Embryonic facial prominence (tissue), 1 donor: ENCODE measurements around the gene CTNNAL1.
"Not testable (repeated sequence)": the region's sequence is repeated elsewhere in the genome, so short reads cannot be mapped to it uniquely, and the experiment has no call there.

Experiments used
- DNase-seq: peaks from one replicate; pipeline ENCODE4 v3.0.0-alpha.2; 2016; ENCODE audit errors: extremely low spot score

CTNNAL1 gene

GRCh38 chr9:108991479-108991878 is 21.8 kb downstream of the CTNNAL1 start:
- no peak for DNase-seq

- no peak for DNase-seq
These were observed 29.4 kb downstream of the CTNNAL1 start for GRCh38 chr9:108983885-108984284.

GRCh38 chr9:108980893-108981292 is 32.4 kb downstream of the CTNNAL1 start:
- no peak for DNase-seq

GRCh38 chr9:108978205-108978604 is 35.1 kb downstream of the CTNNAL1 start:
- DNase-seq = no peak

DNA sequence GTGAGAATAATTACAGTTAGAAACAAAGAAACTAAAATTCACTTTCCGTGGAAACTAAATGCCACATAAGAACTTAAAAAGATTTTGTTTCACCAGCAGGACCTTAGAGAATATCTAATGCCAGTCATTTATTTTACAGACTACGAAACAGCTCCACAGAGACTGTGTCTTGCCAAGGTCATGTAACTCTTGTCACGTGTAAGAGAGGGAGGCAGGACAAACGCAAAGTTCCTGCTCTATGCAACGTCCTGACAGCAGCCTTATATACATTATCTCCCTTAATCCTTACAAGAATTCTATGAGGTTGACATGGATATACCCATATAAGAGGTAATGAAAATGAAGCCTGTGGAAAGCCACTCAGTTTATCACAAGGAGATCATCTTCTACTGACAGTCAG is 39.4 kb downstream of the CTNNAL1 start:
- DNase-seq = no peak

DNA sequence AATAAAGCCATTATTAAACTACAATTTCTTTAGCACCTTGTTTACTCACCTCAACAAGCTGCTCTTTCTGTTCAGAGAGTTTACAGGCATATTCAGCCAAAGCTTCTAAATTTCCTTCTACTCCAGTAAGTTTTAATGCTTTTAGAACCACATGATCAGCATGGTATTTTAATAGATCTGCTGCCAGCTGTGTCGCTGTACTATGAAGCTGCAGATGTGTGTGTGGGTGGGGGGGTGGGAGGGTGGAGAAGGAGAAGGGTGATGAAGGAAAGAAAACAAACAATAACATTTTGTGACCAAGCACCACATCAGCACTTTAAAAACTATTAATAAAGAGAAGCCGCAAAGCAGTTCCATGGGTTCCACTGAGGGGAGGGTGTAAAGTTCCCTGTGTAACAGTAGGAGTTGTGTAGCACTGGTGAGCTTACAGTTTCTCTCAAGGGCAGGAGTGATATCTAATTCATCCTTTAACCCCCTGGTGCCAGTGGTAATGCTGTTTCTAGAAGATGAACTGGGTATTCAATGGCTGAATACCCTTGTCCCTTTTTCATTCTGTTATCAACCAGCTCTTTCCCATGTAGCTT is 40.6 kb downstream of the CTNNAL1 start:
- DNase-seq = no peak

- no peak for DNase-seq
These were observed 41.1 kb downstream of the CTNNAL1 start for GRCh38 chr9:108972186-108972585.

DNA sequence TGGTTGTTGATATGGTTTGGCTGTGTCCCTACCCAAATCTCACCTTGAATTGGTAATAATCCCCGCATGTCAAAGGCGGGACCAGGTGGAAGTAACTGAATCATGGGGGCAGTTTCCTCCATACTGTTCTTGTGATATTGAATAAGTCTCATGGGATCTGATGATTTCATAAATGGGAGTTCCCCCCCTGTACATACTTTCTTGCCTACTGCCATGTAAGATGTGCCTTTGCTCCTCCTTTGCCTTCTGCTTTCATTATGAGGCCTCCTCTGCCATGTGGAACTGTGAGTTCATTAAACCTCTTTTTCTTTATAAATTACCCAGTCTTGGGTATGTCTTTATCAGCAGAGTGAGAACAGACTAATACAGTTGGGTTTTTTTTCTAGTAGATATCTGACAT is 41.9 kb downstream of the CTNNAL1 start:
- not testable (repeated sequence) for DNase-seq

- no peak for DNase-seq
These were observed 45.4 kb downstream of the CTNNAL1 start for GRCh38 chr9:108967916-108968315.

DNA sequence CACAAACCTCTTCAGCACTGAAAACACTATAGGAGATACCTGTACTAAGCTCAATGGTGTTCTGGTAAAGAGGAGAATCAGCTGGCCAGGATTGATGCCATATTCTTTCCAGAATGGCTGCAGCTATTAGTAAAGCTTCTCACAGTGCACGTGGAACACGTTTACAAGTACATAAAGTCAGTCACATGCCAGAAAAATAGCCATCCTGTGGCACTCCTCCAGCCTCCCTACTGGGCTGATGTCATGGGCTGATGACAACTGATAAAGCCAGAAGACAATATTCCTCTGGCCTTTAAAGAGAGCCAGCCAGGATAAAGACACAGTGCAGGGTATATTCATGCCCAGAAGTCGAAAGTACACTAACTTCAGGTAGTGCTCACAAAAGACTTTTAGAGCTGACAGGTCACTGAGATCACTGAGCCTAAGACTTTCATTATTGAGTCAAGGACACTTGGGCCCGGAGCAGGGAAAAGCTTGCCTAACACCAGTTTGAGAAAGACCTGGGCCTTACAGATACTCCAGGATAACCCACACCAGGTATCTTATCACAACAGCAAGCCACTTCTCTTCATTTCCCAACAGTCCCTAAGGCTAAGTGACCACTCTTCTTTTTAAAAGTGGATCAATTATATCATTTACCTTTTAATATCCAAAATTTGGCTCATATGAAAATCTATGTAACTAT is 49.7 kb downstream of the CTNNAL1 start:
- DNase-seq = no peak

DNA sequence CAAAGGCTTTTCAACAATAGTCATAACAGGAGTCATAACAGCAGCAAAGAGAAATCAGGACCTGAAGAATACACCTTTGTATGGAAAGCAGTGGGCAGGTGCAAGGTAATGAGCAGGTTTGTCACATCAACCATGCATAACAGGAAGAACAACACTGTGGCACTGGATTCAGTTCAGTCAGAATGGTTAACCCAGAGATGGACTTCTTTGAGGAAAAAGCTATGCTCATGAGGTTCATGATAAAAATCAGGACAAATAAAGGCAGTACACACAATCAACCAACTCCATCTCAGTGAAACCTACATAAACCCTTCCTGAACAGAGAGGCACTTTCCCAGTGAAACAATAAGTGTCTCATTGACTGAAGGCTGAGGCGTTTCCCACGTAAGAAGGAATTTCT is 52.1 kb downstream of the CTNNAL1 start:
- DNase-seq = no peak

- no peak for DNase-seq
These were observed 53.0 kb downstream of the CTNNAL1 start for GRCh38 chr9:108960331-108960730.

GRCh38 chr9:108956631-108957026 is 56.7 kb downstream of the CTNNAL1 start:
- DNase-seq = no peak

DNA sequence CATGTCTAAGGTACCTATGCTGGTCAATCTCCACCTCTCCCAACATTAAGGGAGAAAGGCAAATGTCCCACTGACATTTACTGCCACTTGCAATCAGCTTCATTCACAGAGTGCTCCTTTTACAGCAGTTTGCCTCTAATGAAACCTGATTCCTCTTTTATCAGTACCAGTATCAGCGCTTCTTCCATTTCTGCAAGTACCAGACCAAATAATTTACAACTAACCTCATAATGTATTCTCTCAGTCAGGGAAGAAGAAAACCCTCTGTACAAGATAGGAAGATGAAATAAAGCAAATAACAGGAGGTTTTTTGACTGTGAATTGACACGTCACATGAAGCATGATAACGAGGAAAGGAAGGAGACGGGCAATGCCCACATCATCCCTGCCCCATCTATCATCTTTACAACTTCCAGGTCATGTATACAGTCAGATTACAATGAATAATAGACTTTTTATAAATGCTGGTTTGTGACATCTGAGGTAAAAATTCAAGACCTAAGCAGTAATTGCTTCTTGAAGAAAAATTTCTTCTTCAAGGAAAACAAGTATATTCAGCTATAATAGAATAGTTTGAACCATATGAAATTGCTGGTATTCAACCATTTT is 57.2 kb downstream of the CTNNAL1 start:
- no peak for DNase-seq

DNA sequence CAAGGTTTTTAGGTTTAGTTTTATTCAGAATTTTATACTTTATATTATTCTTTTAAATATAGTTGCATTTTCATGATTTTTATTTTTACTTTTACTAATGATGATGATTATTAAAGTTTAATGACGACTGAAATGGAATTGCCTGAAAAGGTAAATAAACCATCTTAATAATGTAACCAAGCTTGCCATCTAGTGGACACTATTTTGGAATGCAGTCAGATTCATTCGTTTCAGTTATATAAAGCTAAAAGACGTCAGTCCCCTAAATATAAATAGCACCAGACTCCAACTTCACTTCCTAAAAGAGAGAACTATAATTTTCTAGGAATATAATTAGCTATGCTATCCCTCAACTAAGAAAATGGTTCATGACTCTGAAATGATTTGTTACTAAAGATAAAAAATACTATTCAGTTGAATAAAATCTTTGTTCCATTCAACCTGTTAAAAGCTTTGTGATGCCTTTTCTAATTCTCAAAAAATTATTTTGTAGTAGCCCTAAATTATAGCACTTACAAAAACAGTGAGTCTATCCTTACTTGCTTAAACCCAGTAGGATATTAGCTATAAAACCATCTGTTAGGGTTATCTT is 59.2 kb downstream of the CTNNAL1 start:
- peak; percentile 66 for DNase-seq

DNA sequence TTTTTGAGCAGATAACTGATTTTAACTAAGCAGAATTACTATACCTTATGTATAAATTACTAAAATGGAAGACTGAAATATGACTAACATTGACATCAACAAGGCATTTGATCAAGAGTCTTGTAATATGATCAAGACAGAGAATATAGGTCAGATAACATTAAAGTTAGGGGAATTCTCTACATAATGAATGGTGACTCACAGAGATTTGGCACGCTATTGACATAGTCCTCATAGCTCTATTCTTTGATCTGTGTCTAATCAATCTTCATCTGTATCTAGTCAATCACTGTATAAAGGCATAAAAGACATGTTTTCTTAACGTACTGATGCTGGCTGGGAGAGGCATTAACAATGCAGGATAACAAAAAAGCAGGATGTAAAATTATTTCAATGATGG is 61.7 kb downstream of the CTNNAL1 start:
- no peak for DNase-seq

DNA sequence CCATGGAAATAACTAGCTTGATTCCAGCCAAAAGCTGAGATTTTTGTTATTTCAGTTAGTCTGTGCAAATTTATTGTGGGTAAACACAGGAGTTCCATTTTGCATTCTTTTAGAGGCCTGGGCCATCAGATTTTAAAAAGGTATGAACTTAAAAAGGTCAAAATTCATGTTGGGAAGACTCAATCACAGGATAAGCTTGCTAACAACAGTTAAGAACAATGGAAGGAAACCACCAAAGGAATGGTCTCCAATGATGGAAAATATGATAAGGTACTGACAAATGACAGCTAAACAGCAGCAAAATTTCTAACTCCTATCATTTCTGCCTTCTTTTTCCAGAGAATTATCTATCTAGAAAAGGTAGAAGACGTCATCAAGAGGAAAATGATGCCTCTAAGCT is 63.1 kb downstream of the CTNNAL1 start:
- no peak for DNase-seq

GRCh38 chr9:108939975-108940374 is 73.3 kb downstream of the CTNNAL1 start:
- no peak for DNase-seq

GRCh38 chr9:108937561-108938305 is 75.6 kb downstream of the CTNNAL1 start:
- DNase-seq = no peak

DNA sequence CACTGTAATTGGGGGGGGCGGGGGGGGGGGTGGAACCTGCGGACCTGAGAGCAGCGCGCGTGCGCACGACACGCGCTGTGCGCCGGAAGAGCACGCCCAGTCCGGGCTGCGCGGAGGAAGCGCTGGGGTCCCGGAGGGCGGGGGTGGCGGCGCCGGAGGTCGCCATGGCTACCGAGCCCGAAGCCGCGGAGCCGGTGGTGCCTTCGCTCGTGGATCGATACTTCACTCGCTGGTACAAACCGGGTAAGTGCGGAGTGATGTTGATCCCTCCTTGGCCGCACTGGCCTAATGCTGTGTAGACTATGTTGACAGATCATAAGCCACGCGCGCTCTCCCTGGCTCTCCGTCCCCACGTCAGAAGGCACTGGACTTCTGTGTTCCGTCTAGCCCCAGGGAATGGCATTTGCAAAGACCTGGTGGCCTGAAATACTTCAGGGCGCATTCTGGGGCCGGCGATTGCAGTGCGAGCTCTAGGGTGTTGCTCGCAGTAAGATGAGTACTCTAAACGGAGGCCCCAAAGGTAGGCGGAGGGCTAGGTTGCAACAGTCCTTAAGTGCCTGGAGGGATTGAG is 78.9 kb downstream of the CTNNAL1 start, which contains the start of gene ABITRAM:
TSS of gene ABITRAM (plus strand) at position 78 of the 571 bp plus-strand sequence. CDS start at position 165, 87 bp downstream.
- DNase-seq = peak; percentile 75

DNA sequence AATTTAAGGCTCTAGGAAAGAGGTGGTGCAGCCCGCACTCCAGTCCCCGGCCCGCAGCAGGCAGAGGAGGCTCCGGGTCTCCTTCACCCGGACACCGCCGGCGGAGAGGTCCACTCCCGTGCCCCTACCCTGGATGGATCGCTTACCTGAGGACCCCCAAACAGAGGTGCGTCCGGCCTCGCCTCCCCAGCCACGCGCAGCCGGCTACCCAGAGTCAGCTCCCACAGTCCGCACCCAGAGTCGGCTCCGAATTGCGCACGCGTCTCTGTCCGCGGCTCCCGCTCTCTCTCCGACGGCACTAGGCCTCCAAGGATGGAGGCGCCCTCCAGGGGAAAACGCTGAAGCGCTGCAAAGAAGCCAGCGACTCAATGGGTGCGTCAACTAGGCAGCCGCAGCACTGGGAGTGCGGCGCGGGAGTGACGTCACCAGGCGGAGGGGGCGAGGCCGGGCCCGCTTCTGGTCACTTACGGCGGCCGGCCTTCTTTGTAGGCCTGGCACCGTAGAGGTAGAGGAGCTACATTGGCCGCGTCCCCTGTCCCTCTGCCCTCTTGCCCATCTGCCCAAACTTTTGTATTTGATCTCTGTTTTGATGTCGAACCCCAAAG is 79.5 kb downstream of the CTNNAL1 start, which contains the start of gene ELP1:
TSS of gene ELP1 (minus strand) at position 407 of the 605 bp plus-strand sequence. CDS start 2,978 bp downstream, outside the sequence.
- peak; percentile 78 for DNase-seq
